HG03045 (cell line): ENCODE measurements around the gene CYB5A.
A peak's percentile ranks its signal among the peaks of the same experiment; 100 is the strongest.

Experiments
- ATAC-seq: cut with Tn5 transposase; IDR thresholded peaks from one replicate; pipeline ENCODE4 v1.9.1; 2021; ENCODE audit warnings: mild to moderate bottlenecking, moderate library complexity; ENCODE audit not compliant: unreplicated experiment

The CYB5A gene

GRCh38 chr18:74249181-74249968, 42.4 kb downstream of the CYB5A start:
- ATAC-seq = no peak

GRCh38 chr18:74248595-74248994, 43.2 kb downstream of the CYB5A start:
- peak; percentile 52 for ATAC-seq

- no peak for ATAC-seq
Observed at GRCh38 chr18:74248189-74248588, 43.6 kb downstream of the CYB5A start.

DNA sequence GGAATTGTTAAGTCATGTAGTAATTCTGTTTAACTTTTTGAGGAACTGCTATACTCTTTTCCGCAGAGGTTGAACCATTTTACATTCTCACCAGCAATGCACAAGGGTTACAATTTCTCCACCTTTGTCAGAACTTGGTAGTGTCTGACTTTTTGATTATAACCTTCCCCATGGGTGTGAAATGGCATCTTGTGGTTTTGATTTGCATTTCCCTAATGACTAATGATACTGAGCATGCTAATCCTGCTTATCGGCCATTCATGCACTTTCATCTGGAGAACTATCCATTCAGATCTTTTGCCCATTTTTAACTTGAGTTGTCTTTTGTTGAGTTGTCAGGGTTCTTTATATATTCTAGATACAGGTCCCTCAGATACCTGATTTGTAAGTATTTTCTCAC, 47.2 kb downstream of the CYB5A start:
- ATAC-seq = no peak

GRCh38 chr18:74243127-74243526, 48.6 kb downstream of the CYB5A start:
- ATAC-seq = no peak

DNA sequence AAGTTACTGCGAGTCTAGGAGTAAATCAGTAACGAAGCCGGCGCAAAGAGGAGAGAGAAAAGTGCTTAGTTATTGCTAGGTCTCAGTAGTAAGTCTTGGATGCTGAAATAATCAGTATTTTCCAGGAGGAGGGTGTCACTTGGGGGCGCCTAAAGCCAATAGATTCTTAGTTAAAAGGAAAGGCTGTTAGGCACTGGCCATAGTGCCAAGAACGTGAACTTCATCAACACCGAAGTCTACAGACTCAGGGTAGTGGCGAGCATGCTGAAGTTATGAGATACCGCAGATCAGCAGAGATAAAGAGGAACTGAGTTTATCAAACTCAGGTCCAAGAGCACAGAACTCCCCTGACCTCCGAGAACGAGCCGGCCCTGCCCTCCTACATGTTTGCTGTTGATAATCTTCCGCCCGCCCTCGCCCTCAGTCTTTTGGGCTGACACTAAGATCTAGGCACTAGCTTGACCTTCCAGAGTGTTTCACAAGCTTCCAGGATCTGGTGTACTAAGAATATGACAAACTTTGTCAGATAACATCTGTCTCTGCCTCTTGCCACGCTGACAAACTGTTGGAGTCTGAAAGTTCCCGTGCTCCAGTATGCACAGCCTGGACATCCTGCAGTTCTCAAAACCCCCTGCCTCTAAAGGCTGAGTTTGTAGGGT, 49.2 kb downstream of the CYB5A start:
- ATAC-seq = no peak

- no peak for ATAC-seq
Observed at GRCh38 chr18:74241970-74242369, 49.8 kb downstream of the CYB5A start.

DNA sequence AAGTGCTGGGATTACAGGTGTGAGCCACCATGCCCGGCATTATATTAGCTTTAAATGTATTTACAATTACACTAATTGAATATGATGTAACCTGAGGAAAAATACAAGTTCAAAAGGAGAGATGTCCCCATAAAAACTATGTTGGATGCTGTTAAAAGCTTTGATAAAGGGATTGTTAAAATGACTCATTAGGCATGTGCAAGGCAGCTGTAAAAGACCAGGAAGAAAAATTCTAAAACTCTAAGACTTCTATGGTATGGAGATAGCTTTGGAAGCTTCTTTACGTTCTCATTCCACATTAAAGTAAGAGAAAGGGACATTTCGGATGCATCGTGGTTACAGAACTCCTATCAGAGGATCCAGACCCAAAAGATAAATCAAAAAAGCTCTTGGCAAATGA, 50.3 kb downstream of the CYB5A start:
- no peak for ATAC-seq

- no peak for ATAC-seq
Observed at GRCh38 chr18:74239567-74239966, 52.2 kb downstream of the CYB5A start.

DNA sequence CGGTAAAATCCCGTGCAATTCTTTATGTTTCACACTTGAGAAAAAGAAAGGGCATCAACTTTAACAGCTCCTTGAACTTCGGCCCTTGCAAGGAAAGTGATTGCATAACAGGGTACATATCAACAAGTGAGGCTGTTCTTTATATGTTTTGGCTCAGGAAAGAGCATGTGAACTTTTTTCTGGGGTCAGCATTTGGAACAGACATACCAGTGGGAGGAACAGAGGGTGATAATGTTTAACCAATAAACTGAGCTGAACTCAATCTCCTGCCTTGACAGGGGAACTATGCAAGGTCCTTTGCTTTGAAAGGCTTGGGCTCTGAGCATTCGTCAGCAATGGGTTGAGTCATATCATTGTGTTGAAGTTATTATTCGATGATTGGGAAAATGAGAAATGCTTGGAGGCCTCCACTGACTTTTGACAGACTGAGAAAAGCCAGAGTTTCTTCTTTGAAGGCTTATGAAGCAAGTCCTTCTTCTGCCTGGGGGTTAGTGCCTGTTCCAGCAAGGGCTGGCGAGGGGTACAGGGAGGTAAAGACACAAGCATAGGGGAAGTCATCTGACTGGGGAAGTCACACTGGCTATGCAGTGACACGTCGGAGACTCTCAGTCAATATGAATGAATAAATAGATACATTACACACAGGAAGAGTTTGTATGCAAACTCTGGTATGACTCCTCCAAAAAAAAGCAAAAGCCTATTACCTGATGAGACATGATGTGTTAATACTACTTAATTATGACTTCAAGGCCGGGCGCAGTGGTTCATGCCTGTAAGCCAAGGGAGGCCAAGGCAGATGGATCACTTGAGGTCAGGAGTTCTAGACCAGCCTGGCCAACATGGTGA, 57.2 kb downstream of the CYB5A start:
- no peak for ATAC-seq

DNA sequence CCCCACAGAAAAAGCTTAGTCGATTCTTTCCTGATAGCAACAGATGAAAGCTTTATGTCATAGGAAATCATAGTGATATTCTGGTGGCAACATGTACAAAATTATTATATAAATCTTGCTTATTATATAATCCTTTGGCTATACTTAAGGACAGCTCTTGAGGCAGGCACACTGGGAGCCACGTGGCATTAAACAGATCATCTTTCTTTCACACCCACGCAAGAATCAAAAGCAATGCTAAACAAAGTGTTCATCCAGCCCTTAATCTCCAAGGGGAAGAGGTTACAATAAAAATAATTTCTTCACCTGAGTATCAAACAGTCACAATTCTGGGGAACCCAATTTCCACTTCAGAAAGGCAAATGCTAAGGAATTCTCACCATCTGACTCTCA, 57.8 kb downstream of the CYB5A start:
- ATAC-seq = no peak

GRCh38 chr18:74230922-74231714, 60.6 kb downstream of the CYB5A start:
- ATAC-seq = no peak

DNA sequence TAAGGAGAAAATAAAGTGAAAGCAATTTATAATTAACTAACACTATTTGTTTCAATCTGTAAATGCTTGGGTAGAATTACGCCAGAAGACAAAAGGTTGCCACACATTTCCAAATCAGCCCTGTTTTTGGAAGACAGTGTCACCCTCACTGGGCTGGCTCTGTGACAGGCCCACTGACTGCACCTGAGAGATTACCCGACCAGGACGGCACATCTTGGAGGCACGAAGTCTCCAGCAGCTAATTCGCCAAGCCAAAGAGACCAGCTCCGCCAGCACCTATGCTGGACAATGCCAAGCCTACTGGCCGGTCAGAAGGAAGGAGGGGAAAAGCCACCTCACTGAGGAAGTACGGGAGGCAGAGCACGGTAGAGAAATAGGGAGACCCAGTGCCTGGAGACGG, 61.9 kb downstream of the CYB5A start:
- ATAC-seq = no peak

- ATAC-seq = no peak
Observed at GRCh38 chr18:74229005-74229404, 62.8 kb downstream of the CYB5A start.

- ATAC-seq = no peak
Observed at GRCh38 chr18:74228312-74228711, 63.5 kb downstream of the CYB5A start.

DNA sequence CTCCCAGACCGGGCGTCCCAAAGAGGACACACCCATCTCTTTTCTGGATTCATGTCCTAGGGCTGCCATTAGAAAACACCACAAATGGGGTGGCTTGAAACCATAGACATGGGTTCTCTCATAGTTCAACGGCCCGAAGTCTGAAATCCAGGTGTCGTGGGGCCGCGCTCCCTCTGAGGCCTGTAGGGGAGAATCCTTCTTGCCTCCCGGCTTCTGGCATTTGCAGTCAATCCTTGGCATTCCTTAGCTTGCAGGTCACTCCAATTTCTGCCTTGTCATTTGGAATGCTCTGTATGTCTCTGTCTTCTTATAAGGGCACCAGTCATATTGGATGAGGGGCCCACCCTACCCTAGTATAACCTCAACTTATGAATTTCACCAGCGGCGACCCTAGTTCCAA, 65.1 kb downstream of the CYB5A start:
- no peak for ATAC-seq

DNA sequence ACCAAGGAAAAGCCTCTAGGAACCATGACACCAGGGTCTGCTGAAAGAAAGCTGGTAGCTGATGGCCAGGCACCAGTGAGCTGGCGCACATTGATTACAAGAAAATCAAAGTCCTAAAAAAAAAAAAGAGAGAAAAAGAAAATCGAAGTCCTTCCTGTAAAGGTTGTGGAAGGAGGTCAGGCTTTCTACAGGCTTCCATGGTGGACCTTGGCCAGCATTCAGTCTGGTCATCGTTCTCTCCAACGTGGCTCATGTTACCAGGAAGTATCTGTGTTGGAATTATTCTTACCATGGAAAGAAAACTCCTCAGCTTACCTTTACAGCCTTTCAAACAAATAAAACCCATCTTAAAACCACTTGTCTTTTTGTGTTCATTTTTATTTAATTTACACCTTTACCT, 65.6 kb downstream of the CYB5A start:
- ATAC-seq = no peak

DNA sequence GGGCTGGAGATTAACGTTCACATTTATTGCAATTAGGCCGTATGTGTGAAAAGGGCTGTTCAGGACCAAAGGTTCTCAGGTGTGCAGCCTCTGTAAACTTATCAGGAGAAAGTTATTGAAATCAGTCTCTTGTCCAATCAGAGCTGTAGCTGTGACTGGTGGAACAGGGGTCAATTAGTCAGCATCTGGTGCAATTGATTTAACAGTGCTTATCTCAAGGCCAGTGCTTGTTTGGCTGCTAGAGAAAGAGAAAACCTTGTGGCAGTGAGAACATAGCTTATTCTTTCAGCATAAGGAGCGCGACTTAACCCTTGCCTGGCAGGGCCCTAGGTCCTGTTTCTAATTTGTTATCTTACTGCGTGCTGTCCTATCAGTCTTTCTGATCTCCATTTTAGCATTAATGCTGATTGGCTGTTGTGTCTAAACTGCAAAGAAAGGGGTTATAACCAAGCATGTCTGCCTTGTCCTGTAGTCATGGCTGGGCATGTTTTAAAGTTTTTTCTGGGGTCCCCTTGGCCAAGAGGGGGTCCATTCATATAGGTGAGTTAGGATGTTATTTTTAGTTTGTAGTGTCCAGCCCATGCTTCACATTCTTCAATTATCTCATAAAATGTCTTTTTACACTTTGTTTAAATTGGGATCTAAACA, 66.4 kb downstream of the CYB5A start:
- no peak for ATAC-seq

GRCh38 chr18:74222710-74223494, 68.9 kb downstream of the CYB5A start:
- ATAC-seq = no peak

DNA sequence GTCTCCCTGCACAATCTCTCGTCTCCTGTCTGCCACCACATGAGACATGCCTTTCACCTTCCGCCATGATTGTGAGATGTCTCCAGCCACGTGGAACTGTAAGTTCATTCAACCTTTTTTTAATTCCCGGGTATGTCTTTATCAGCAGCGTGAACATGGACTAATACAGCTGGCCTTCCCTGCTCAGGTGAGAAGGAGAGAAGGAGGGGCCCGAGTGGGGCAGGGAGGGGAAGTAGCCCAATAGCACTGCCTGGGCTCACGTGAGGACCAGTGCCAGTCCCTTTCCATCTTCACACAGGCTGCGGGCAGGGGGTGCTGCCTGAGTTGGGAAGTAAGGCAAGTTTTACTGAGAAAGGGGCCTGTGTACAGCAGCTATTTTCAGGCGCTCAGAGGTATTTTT, 70.7 kb downstream of the CYB5A start:
- ATAC-seq = no peak
